Astrocyte (in vitro differentiated cells and primary cell): Measurements from ENCODE around the gene OASL.

Source experiments
- EZH2 ChIP-seq: IDR thresholded peaks from 2 replicates; pipeline ENCODE4 v1.6.1; 2012; ENCODE audit warnings: mild to moderate bottlenecking, low read length, inconsistent platforms; ENCODE audit not compliant: insufficient read depth
- TF ChIP-seq, protein P1 (sequence below): IDR thresholded peaks from 2 replicates; pipeline ENCODE4 v1.5.1; 2011; ENCODE audit warnings: low read depth, mild to moderate bottlenecking, inconsistent platforms, low read length, moderate library complexity; ENCODE audit not compliant: insufficient read depth

DNA sequence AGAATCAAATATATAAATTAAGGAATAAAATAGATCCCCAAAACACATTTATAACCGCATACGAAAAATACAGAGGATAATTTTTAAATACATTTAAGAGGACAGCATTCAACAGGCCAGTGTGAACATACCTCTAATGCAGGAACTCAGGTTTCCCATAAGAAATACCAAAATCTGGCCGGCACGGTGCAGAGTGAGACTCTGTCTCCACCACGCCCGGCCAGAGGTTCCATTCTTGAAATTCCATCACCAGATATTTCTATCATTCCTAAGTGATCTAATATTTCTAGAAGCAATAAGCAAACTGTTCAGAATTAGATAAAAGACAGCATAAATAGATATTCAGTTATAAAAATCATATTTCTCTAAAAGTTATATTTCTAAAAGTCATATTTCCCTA lies 30.2 kb upstream of the OASL start:
- TF ChIP-seq, protein P1, sequence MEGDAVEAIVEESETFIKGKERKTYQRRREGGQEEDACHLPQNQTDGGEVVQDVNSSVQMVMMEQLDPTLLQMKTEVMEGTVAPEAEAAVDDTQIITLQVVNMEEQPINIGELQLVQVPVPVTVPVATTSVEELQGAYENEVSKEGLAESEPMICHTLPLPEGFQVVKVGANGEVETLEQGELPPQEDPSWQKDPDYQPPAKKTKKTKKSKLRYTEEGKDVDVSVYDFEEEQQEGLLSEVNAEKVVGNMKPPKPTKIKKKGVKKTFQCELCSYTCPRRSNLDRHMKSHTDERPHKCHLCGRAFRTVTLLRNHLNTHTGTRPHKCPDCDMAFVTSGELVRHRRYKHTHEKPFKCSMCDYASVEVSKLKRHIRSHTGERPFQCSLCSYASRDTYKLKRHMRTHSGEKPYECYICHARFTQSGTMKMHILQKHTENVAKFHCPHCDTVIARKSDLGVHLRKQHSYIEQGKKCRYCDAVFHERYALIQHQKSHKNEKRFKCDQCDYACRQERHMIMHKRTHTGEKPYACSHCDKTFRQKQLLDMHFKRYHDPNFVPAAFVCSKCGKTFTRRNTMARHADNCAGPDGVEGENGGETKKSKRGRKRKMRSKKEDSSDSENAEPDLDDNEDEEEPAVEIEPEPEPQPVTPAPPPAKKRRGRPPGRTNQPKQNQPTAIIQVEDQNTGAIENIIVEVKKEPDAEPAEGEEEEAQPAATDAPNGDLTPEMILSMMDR, result no peak
- TF ChIP-seq EZH2, result no peak
